ENCODE results near the gene OSCP1.

Gene OSCP1

GRCh38 chr1:36400825-36401601 lies 49.2 kb downstream of the OSCP1 start:
- DNase-seq: no peak

- no peak for DNase-seq
Measured at GRCh38 chr1:36400514-36400824, 49.8 kb downstream of the OSCP1 start.

DNA sequence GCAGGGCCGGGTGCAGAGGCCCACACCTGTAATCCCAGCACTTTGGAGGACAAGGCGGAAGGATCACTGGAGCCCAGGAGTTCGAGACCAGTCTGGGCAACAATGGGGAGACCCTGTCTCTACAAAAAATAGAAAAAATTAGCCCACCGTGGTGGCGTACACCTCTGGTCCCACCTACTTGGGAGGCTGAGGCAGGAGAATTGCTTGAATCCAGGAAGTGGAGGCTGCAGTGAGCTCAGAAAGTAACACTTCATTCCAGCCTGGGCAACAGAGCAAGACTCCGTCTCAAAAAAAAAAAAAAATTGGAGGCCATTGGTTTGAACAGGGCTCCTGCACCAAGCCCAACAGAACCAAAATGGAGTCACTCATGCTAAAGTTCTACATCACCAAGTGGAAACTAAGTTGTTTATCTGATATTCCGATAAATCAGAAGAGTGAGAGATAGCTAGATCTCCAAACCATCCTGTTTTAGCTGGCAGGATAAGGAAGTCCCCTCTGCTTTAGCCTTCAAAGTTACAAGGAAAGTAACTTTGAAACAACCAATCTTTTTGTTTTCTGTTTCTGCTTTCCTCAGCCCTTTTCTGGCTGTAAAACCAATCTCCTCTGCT lies 51.8 kb downstream of the OSCP1 start:
- DNase-seq: no peak

DNA sequence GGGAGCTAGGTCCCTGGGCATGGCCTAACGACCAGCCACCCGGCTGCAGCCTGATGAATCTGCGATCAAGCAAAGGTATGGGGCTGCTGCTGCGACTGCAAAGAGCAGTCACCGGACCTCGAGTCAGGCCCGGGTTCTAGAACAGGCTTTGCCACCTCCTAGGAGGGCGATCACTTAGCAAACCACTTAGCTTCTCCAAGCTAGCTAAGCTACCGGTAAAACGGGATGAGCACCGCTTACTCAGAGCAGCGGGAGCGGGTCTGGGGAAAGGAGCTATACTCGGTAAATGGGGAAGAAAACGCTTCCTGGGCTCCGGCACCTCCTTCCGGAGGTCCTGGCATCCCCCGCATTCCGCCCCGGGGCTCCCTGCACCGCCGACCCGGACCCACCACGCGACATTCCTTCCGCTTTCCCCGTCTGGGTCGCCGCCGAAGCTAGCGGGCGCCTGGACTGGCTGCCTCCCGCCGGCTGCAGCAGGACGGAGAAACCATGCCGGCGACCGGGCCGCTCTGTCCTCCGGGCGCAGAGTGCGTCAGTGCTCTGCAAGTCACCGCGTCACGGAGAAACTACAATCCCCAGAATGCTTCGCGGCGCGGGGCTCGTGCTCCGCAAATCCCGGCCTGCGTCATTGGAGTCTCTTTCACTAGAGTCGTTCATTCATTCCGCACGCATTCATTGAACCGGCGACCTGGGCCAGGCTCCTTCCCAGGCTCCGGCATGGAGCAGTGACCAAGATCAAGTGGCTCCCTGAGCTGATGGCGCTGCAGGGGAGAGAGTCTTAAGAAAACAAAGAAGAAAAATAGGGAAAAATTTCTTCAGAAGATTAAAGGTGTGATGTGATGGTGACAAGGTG lies 52.6 kb downstream of the OSCP1 start, which contains the start of gene LSM10:
Gene LSM10, minus strand, starts transcription at position 531 of the 853 bp plus-strand sequence. CDS start 3,779 bp downstream, outside the sequence.
- DNase-seq: peak; percentile 98

DNA sequence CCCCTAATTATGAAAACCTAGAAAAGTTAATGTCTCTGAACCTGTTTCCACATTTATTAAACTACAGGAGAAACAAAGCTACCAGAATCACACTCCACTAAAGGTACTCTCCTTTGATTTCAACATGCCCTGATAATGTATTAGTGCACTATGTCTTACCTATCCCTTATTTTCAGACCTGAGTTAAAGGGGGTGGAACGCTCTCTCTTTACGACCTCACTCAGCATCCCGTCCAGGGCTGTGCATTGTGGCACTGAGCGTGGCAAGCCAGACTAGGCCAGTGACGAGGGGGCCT lies 53.2 kb downstream of the OSCP1 start:
- no peak for DNase-seq

DNA sequence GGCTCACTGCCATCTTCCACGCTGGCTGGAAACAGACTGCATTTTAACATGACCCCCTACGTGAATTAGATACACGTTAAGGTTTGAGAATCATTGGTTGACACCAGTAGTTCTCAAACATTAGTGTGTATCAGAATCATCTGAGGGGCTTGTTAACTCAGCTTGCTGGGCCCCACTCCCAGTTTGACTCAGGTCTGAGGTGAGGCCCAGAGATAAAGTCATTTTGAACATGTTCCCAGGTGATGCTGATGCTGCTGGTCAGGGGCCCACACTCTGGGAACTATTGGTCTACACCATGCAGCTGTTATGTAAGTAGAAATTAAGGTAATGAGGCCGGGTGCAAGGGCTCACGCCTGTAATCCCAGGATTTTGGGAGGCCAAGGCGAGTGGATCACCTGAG lies 53.9 kb downstream of the OSCP1 start:
- no peak for DNase-seq

- no peak for DNase-seq
Measured at GRCh38 chr1:36393686-36394085, 56.6 kb downstream of the OSCP1 start.

- DNase-seq: no peak
Measured at GRCh38 chr1:36392836-36393235, 57.4 kb downstream of the OSCP1 start.

- DNase-seq: no peak
Measured at GRCh38 chr1:36391271-36391670, 59.0 kb downstream of the OSCP1 start.

- no peak for DNase-seq
Measured at GRCh38 chr1:36390411-36390810, 59.8 kb downstream of the OSCP1 start.

GRCh38 chr1:36389999-36390398 lies 60.3 kb downstream of the OSCP1 start:
- no peak for DNase-seq

GRCh38 chr1:36389261-36389660 lies 61.0 kb downstream of the OSCP1 start:
- no peak for DNase-seq

- peak; percentile 47 for DNase-seq
Measured at GRCh38 chr1:36387141-36387949, 62.9 kb downstream of the OSCP1 start.

- DNase-seq: peak; percentile 99
Measured at GRCh38 chr1:36386265-36387140, 63.7 kb downstream of the OSCP1 start.

- peak; percentile 99 for DNase-seq
Measured at GRCh38 chr1:36385410-36386264, 64.6 kb downstream of the OSCP1 start, which contains the start of gene STK40. STK40 (minus strand) TSS chr1:36385924; CDS start chr1:36361332, 24,592 bp downstream.

DNA sequence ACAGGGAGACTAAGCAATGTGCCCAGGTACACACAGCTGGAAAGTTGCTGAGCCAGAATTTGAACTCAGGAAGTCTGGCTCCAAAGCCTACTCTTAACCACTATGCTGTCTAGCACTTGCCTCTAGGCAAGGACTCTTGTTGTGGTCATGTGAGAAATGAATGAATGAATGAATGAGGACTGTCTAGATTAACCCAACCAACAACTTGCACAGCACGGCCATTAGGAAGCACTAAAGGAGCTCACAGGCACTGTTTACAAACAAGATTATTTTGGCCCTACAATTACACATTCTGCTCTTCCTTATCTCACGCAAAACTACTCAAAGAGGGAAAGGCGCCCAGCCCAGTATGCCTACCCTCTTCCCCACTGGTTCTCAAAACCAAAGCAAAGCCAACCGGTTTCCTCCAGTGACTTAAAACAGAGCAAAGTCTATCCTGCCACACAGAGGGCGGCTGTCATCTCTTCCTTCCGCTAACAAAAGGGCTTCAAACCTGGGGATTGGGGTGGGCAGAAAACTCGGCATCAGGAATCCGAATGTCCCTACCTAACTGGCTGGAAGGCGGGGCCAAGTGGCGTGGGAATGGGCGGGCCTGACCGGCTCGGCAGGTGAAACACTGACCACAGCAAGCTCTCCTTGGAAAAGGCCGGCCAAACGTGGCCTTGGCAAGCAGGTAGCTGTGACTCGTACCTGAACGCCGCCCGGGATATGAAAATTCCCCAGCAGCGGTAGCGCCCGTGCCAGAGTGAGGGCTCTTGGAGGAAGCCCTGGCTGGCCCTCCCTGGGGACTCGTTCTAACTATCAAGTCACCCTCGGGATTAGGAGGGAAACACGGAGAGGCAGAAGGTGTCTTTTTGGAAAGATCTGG lies 65.5 kb downstream of the OSCP1 start:
- DNase-seq: no peak

- DNase-seq: no peak
Measured at GRCh38 chr1:36383240-36383639, 67.0 kb downstream of the OSCP1 start.

DNA sequence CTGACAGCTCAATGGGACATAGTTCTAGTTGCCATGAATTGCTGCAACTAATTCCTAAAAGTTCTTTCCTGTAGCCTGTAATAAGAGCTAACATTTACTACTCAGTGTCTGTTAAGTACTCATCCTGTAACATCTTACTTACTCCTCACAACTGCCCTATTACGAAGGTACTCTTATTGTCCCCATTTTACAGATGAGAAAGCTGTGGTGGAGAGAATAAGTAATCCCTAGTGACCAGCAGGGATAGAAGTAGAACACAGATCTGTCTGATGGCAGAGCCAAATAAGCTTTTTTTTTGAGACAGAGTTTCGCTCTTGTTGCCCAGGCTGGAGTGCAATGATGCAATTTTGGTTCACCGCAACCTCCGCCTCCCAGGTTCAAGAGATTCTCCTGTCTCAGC lies 67.6 kb downstream of the OSCP1 start:
- DNase-seq: no peak

GRCh38 chr1:36382231-36382630 lies 68.0 kb downstream of the OSCP1 start:
- DNase-seq: no peak

- no peak for DNase-seq
Measured at GRCh38 chr1:36381405-36381804, 68.8 kb downstream of the OSCP1 start.

Measured in amniotic stem cell (primary cell).